ENCODE measurements around the gene RLN3. TPM values are rescaled to one million over a fixed set of nuclear protein-coding genes. Genes with fewer than 3 reads are reported as not detected.

RLN3 gene
- total and polyA plus RNA-seq, 9 of the 15 experiments (the other 6 are each of a cell fraction or from before 2014, with no cell fraction given), result 0.31 to 1.2 (median 0.71) TPM; not detected in 6

DNA sequence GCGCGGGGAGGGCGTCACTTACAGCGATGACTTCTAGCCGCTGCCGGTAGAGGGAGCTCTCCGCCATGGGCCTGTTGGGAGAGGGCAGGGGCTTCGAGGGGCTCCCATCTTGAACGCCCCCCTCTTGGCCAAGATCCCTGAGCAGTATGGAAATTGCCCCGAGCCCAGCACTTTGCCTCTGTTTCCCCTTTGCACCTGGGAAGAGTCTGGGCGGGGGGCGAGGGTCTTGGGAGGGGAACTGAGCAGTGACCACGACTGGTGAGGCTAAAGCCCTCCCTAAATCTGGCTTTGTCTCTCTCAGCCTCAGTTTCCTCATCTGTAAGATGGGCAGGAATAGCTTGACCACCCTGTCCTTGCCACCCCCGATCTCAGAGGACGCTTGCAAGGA, 31.1 kb downstream of the RLN3 start (continued):
- no peak for TF ChIP-seq ZNF707 (CRISPR knock-in tag; conservative IDR thresholded peaks at IDR 0.05)
- TF ChIP-seq ELF2 (CRISPR knock-in tag; IDR thresholded peaks at IDR 0.05), result no peak
- TF ChIP-seq CSDE1 (IDR thresholded peaks at IDR 0.05), result no peak
- TF ChIP-seq, protein P1, sequence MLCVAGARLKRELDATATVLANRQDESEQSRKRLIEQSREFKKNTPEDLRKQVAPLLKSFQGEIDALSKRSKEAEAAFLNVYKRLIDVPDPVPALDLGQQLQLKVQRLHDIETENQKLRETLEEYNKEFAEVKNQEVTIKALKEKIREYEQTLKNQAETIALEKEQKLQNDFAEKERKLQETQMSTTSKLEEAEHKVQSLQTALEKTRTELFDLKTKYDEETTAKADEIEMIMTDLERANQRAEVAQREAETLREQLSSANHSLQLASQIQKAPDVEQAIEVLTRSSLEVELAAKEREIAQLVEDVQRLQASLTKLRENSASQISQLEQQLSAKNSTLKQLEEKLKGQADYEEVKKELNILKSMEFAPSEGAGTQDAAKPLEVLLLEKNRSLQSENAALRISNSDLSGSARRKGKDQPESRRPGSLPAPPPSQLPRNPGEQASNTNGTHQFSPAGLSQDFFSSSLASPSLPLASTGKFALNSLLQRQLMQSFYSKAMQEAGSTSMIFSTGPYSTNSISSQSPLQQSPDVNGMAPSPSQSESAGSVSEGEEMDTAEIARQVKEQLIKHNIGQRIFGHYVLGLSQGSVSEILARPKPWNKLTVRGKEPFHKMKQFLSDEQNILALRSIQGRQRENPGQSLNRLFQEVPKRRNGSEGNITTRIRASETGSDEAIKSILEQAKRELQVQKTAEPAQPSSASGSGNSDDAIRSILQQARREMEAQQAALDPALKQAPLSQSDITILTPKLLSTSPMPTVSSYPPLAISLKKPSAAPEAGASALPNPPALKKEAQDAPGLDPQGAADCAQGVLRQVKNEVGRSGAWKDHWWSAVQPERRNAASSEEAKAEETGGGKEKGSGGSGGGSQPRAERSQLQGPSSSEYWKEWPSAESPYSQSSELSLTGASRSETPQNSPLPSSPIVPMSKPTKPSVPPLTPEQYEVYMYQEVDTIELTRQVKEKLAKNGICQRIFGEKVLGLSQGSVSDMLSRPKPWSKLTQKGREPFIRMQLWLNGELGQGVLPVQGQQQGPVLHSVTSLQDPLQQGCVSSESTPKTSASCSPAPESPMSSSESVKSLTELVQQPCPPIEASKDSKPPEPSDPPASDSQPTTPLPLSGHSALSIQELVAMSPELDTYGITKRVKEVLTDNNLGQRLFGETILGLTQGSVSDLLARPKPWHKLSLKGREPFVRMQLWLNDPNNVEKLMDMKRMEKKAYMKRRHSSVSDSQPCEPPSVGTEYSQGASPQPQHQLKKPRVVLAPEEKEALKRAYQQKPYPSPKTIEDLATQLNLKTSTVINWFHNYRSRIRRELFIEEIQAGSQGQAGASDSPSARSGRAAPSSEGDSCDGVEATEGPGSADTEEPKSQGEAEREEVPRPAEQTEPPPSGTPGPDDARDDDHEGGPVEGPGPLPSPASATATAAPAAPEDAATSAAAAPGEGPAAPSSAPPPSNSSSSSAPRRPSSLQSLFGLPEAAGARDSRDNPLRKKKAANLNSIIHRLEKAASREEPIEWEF (CRISPR knock-in tag; IDR thresholded peaks at IDR 0.05), result no peak
- TF ChIP-seq NR1H2 (CRISPR knock-in tag; IDR thresholded peaks at IDR 0.05), result no peak
- TF ChIP-seq GABPB1 (CRISPR knock-in tag; IDR thresholded peaks at IDR 0.05), result no peak
- no peak for TF ChIP-seq ARNT (IDR thresholded peaks at IDR 0.05)
- no peak for TF ChIP-seq NFIC (IDR thresholded peaks at IDR 0.05)
- TF ChIP-seq, protein P2, sequence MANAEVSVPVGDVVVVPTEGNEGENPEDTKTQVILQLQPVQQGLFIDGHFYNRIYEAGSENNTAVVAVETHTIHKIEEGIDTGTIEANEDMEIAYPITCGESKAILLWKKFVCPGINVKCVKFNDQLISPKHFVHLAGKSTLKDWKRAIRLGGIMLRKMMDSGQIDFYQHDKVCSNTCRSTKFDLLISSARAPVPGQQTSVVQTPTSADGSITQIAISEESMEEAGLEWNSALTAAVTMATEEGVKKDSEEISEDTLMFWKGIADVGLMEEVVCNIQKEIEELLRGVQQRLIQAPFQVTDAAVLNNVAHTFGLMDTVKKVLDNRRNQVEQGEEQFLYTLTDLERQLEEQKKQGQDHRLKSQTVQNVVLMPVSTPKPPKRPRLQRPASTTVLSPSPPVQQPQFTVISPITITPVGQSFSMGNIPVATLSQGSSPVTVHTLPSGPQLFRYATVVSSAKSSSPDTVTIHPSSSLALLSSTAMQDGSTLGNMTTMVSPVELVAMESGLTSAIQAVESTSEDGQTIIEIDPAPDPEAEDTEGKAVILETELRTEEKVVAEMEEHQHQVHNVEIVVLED (CRISPR knock-in tag; IDR thresholded peaks at IDR 0.05), result no peak
- no peak for TF ChIP-seq NR2F6 (CRISPR knock-in tag; IDR thresholded peaks at IDR 0.05)
- TF ChIP-seq KDM4B (IDR thresholded peaks at IDR 0.05; ENCODE audit: borderline replicate concordance in 2 of 2, low read depth in 1 of 2), result no peak
- TF ChIP-seq, protein P3, sequence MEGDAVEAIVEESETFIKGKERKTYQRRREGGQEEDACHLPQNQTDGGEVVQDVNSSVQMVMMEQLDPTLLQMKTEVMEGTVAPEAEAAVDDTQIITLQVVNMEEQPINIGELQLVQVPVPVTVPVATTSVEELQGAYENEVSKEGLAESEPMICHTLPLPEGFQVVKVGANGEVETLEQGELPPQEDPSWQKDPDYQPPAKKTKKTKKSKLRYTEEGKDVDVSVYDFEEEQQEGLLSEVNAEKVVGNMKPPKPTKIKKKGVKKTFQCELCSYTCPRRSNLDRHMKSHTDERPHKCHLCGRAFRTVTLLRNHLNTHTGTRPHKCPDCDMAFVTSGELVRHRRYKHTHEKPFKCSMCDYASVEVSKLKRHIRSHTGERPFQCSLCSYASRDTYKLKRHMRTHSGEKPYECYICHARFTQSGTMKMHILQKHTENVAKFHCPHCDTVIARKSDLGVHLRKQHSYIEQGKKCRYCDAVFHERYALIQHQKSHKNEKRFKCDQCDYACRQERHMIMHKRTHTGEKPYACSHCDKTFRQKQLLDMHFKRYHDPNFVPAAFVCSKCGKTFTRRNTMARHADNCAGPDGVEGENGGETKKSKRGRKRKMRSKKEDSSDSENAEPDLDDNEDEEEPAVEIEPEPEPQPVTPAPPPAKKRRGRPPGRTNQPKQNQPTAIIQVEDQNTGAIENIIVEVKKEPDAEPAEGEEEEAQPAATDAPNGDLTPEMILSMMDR (IDR thresholded peaks at IDR 0.05 in 2 of 3, conservative IDR thresholded peaks at IDR 0.05 in 1 of 3; ENCODE audit: insufficient read depth in 2 of 3, low read depth in 1 of 3, low read length in 3 of 3), result peak; percentile 68 to 86 (median 76)
- no peak for TF ChIP-seq NFE2L1 (tag; IDR thresholded peaks at IDR 0.05; ENCODE audit: borderline replicate concordance, low read depth)
- no peak for TF ChIP-seq EZH2 (IDR thresholded peaks at IDR 0.05; ENCODE audit: borderline replicate concordance, low read depth, low read length)
- TF ChIP-seq, protein P4, sequence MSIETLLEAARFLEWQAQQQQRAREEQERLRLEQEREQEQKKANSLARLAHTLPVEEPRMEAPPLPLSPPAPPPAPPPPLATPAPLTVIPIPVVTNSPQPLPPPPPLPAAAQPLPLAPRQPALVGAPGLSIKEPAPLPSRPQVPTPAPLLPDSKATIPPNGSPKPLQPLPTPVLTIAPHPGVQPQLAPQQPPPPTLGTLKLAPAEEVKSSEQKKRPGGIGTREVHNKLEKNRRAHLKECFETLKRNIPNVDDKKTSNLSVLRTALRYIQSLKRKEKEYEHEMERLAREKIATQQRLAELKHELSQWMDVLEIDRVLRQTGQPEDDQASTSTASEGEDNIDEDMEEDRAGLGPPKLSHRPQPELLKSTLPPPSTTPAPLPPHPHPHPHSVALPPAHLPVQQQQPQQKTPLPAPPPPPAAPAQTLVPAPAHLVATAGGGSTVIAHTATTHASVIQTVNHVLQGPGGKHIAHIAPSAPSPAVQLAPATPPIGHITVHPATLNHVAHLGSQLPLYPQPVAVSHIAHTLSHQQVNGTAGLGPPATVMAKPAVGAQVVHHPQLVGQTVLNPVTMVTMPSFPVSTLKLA (conservative IDR thresholded peaks at IDR 0.05), result no peak
- 0 out of 2 replicates have a peak, but pooled peaks have one; percentile 12 for TF ChIP-seq JUND (IDR thresholded peaks at IDR 0.05; ENCODE audit: borderline replicate concordance, low read depth, low read length)
- TF ChIP-seq JUND (tag; IDR thresholded peaks at IDR 0.05; ENCODE audit: borderline replicate concordance, low read depth, low read length), result no peak
- TF ChIP-seq, protein P5, sequence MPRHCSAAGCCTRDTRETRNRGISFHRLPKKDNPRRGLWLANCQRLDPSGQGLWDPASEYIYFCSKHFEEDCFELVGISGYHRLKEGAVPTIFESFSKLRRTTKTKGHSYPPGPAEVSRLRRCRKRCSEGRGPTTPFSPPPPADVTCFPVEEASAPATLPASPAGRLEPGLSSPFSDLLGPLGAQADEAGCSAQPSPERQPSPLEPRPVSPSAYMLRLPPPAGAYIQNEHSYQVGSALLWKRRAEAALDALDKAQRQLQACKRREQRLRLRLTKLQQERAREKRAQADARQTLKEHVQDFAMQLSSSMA (CRISPR knock-in tag; IDR thresholded peaks at IDR 0.05), result no peak

Data from K562 (cell line).